Urinary bladder (tissue), 4 donors: ENCODE measurements around the gene SMIM13. TPM values are rescaled to one million over a fixed set of nuclear protein-coding genes. Genes with fewer than 3 reads are reported as not detected.

Experiments used
- DNase-seq: peaks from one replicate; pipeline ENCODE4 v3.0.0-alpha.2; 2015; ENCODE audit errors: extremely low spot score
- H3K27ac ChIP-seq: one replicate; pipeline ENCODE4 v1.5.1; 2013; ENCODE audit warnings: low read depth, mild to moderate bottlenecking, moderate library complexity
- H3K36me3 ChIP-seq: one replicate; pipeline ENCODE4 v1.6.1; 2013; ENCODE audit warnings: mild to moderate bottlenecking, moderate library complexity; ENCODE audit not compliant: insufficient read depth
- H3K4me1 ChIP-seq: one replicate; pipeline ENCODE4 v1.6.1; 2013; ENCODE audit warnings: mild to moderate bottlenecking, moderate library complexity; ENCODE audit not compliant: insufficient read depth
- H3K4me3 ChIP-seq: one replicate; pipeline ENCODE4 v1.5.1; 2013; ENCODE audit warnings: low read depth, low read length
- WGBS: extraction: QIAGEN DNeasy Blood & Tissue Kit; methylation state at CpG from one replicate; pipeline ENCODE4 v1.1.7; 2013; 5-methylcytosine and 5-hydroxymethylcytosine counted together
- polyA plus RNA-seq: library from polyadenylated mRNA; stranded (reverse); fragments of 200-250 nt; gene quantifications from one replicate; pipeline ENCODE4 v1.2.3, GENCODE V29; 2013
- total RNA-seq: library from RNA; depleted of rRNA; stranded (reverse); fragments of >200 nt; gene quantifications from one replicate; pipeline ENCODE4 v1.2.3, GENCODE V29; 2014
- donor health status: healthy with polysubstance abuse.
- donor health status: healthy.

The SMIM13 gene
- total and polyA plus RNA-seq, 2 donors: 7.5 to 28.4 TPM

- DNase-seq: no peak
- peak overlapping the region; percentile 94 for H3K4me3 ChIP-seq
- H3K4me1 ChIP-seq: peaks cover 1% of the 10 kb centered on the region
- WGBS: 5% methylated on average over 10 of the region's 10 CpGs
- H3K27ac ChIP-seq: peak overlapping the region; percentile 55
- H3K36me3 ChIP-seq: no peaks in the 10 kb centered on the region
These were observed 812 bp upstream of the SMIM13 start for GRCh38 chr6:11092668-11093375.

GRCh38 chr6:11093376-11093625 lies 333 bp upstream of the SMIM13 start:
- Histone ChIP-seq H3K4me1 (peaks cover 1% of the 10 kb centered on the region), H3K27ac (peak overlapping the region; percentile 55), H3K4me3 (peak overlapping the region; percentile 94), H3K36me3 (no peaks in the 10 kb centered on the region)
- WGBS: under 1% methylated on average over 17 of the region's 17 CpGs
- no peak for DNase-seq

- DNase-seq: no peak
- Histone ChIP-seq H3K36me3 (no peaks in the 10 kb centered on the region), H3K4me3 (peak overlapping the region; percentile 94), H3K4me1 (peaks cover 1% of the 10 kb centered on the region), H3K27ac (peak overlapping the region; percentile 99)
- 0% methylated on average over 15 of the region's 15 CpGs for WGBS
These were observed 797 bp downstream of the SMIM13 start for GRCh38 chr6:11094411-11094851.

- Histone ChIP-seq H3K27ac (no peak overlapping the region), H3K4me1 (peaks cover 1% of the 10 kb centered on the region), H3K4me3 (peak overlapping the region; percentile 94), H3K36me3 (no peaks in the 10 kb centered on the region)
- 36% methylated on average over 7 of the region's 7 CpGs for WGBS
- no peak for DNase-seq
These were observed 1.3 kb downstream of the SMIM13 start for GRCh38 chr6:11094941-11095340.

GRCh38 chr6:11096109-11096508 lies 2.5 kb downstream of the SMIM13 start:
- H3K4me3 ChIP-seq: no peak overlapping the region
- WGBS: 59% methylated on average over 4 of the region's 4 CpGs
- H3K27ac ChIP-seq: no peak overlapping the region
- peaks cover 1% of the 10 kb centered on the region for H3K4me1 ChIP-seq
- no peak for DNase-seq
- no peaks in the 10 kb centered on the region for H3K36me3 ChIP-seq

- Histone ChIP-seq H3K36me3 (no peaks in the 10 kb centered on the region), H3K4me3 (no peak overlapping the region), H3K27ac (no peak overlapping the region), H3K4me1 (peaks cover 1% of the 10 kb centered on the region)
- 85% methylated on average over 8 of the region's 8 CpGs for WGBS
- DNase-seq: no peak
These were observed 3.8 kb downstream of the SMIM13 start for GRCh38 chr6:11097476-11097875.

GRCh38 chr6:11098004-11098403 lies 4.4 kb downstream of the SMIM13 start:
- no peak overlapping the region for H3K27ac ChIP-seq
- peaks cover 1% of the 10 kb centered on the region for H3K4me1 ChIP-seq
- H3K36me3 ChIP-seq: no peaks in the 10 kb centered on the region
- no peak overlapping the region for H3K4me3 ChIP-seq
- 99% methylated on average over 1 of the region's 1 CpG for WGBS
- no peak for DNase-seq

- no peak overlapping the region for H3K4me3 ChIP-seq
- no peak overlapping the region for H3K27ac ChIP-seq
- DNase-seq: no peak
- H3K36me3 ChIP-seq: no peaks in the 10 kb centered on the region
- WGBS: 100% methylated on average over 5 of the region's 5 CpGs
- H3K4me1 ChIP-seq: no peaks in the 10 kb centered on the region
These were observed 7.8 kb downstream of the SMIM13 start for GRCh38 chr6:11101417-11101816.

GRCh38 chr6:11103065-11103464 lies 9.4 kb downstream of the SMIM13 start:
- no peak for DNase-seq
- H3K4me1 ChIP-seq: no peaks in the 10 kb centered on the region
- no peak overlapping the region for H3K27ac ChIP-seq
- no peaks in the 10 kb centered on the region for H3K36me3 ChIP-seq
- no peak overlapping the region for H3K4me3 ChIP-seq
- 85% methylated on average over 5 of the region's 5 CpGs for WGBS

GRCh38 chr6:11108726-11109125 lies 15.1 kb downstream of the SMIM13 start:
- no peak overlapping the region for H3K4me3 ChIP-seq
- DNase-seq: no peak

GRCh38 chr6:11110921-11111768 lies 17.5 kb downstream of the SMIM13 start, which contains the start of gene ERVFRD-1:
Gene ERVFRD-1 (minus strand): TSS chr6:11111725. CDS start chr6:11105310, 6,415 bp downstream.
- 74% methylated on average over 16 of the region's 16 CpGs for WGBS
- H3K27ac ChIP-seq: no peak within 1 kb of the TSS
- no peaks in the 10 kb centered on the region for H3K36me3 ChIP-seq
- DNase-seq: no peak
- no peaks in the 10 kb centered on the region for H3K4me1 ChIP-seq
- H3K4me3 ChIP-seq: no peak within 1 kb of the TSS

More at GRCh38 chr6:11108726-11109125, 15.1 kb downstream of the SMIM13 start:
- Histone ChIP-seq H3K4me1 (no peaks in the 10 kb centered on the region), H3K36me3 (no peaks in the 10 kb centered on the region), H3K27ac (no peak overlapping the region)

- Histone ChIP-seq H3K36me3 (no peaks in the 10 kb centered on the region), H3K4me3 (no peak overlapping the region), H3K4me1 (no peaks in the 10 kb centered on the region), H3K27ac (no peak overlapping the region)
- WGBS: 61% methylated on average over 9 of the region's 9 CpGs
- no peak for DNase-seq
These were observed 18.3 kb downstream of the SMIM13 start for GRCh38 chr6:11111769-11112437.

- WGBS: 90% methylated on average over 4 of the region's 4 CpGs
- H3K27ac ChIP-seq: no peak overlapping the region
- H3K4me3 ChIP-seq: no peak overlapping the region
- no peak for DNase-seq
- H3K4me1 ChIP-seq: no peaks in the 10 kb centered on the region
- no peaks in the 10 kb centered on the region for H3K36me3 ChIP-seq
These were observed 19.4 kb downstream of the SMIM13 start for GRCh38 chr6:11113038-11113437.
